AG04450 (cell line): ENCODE measurements around the gene COMMD3. TPM values are rescaled to one million over a fixed set of nuclear protein-coding genes. Genes with fewer than 3 reads are reported as not detected.

Source experiments
- CTCF ChIA-PET: fragments of 300-600, 350-600 bp; formaldehyde crosslinking; extraction: SDS; loops from one replicate; lab custom pipeline; 2022; ENCODE audit warnings: antibody characterized with exemption, inconsistent platforms; lab: Charles Lee
- POLR2A ChIA-PET: fragments of 350-600 bp; formaldehyde crosslinking; extraction: SDS; loops from one replicate; lab custom pipeline; 2021; ENCODE audit warnings: antibody characterized with exemption, inconsistent platforms; lab: Yijun Ruan, JAX
- DNase-seq: peaks from one replicate; pipeline ENCODE4 v3.0.0-alpha.2; 2011; ENCODE audit warnings: low read depth, low spot score
- H3K27ac ChIP-seq: one replicate; pipeline ENCODE4 v1.5.1; 2012; ENCODE audit warnings: low read depth, low read length, control low read depth
- H3K27me3 ChIP-seq: one replicate; pipeline ENCODE4 v1.6.0; 2012; ENCODE audit warnings: low read length; ENCODE audit not compliant: control insufficient read depth, insufficient read depth
- H3K4me3 ChIP-seq: 2 replicates; pipeline ENCODE4 v1.5.1; 2011; ENCODE audit warnings: mild to moderate bottlenecking, low read depth, low read length, control low read depth
- H3K9me3 ChIP-seq: 2 replicates; pipeline ENCODE4 v1.5.1; 2012; ENCODE audit warnings: low read length; ENCODE audit not compliant: control insufficient read depth, insufficient read depth
- polyA plus RNA-seq: library from polyadenylated mRNA; depleted of rRNA; stranded (reverse); fragments of >200 nt; gene quantifications from 2 replicates; pipeline ENCODE4 v1.2.3, GENCODE V29; 2011
- TF ChIP-seq, protein P1 (sequence below): IDR thresholded peaks from 2 replicates; pipeline ENCODE4 v1.5.1; 2011; ENCODE audit warnings: low read depth, low read length, control low read depth, inconsistent platforms

The COMMD3 gene
- polyA plus RNA-seq, 1 experiment = 64.7 TPM

- Histone ChIP-seq H3K9me3 (peaks cover 12% of the 10 kb centered on the region), H3K27me3 (peaks cover 77% of the 10 kb centered on the region), H3K4me3 (peak overlapping the region; percentile 73), H3K27ac (no peak overlapping the region)
- CTCF ChIA-PET = interaction anchor here (0.6 to 1.4 kb wide), 5 partner anchors 86 to 650 kb away, joined by 3 to 5 read pairs (median 4); no protein-coding TSS in a partner anchor
- TF ChIP-seq, protein P1, sequence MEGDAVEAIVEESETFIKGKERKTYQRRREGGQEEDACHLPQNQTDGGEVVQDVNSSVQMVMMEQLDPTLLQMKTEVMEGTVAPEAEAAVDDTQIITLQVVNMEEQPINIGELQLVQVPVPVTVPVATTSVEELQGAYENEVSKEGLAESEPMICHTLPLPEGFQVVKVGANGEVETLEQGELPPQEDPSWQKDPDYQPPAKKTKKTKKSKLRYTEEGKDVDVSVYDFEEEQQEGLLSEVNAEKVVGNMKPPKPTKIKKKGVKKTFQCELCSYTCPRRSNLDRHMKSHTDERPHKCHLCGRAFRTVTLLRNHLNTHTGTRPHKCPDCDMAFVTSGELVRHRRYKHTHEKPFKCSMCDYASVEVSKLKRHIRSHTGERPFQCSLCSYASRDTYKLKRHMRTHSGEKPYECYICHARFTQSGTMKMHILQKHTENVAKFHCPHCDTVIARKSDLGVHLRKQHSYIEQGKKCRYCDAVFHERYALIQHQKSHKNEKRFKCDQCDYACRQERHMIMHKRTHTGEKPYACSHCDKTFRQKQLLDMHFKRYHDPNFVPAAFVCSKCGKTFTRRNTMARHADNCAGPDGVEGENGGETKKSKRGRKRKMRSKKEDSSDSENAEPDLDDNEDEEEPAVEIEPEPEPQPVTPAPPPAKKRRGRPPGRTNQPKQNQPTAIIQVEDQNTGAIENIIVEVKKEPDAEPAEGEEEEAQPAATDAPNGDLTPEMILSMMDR = no peak
- POLR2A ChIA-PET = interaction anchor here (0.7 to 2.5 kb wide), 7 partner anchors 14 to 649 kb away, joined by 3 to 19 read pairs (median 4); partner anchors contain the start of genes BMI1 and COMMD3
- no peak for DNase-seq
Measured at GRCh38 chr10:22339761-22340328, 23.7 kb downstream of the COMMD3 start.

DNA sequence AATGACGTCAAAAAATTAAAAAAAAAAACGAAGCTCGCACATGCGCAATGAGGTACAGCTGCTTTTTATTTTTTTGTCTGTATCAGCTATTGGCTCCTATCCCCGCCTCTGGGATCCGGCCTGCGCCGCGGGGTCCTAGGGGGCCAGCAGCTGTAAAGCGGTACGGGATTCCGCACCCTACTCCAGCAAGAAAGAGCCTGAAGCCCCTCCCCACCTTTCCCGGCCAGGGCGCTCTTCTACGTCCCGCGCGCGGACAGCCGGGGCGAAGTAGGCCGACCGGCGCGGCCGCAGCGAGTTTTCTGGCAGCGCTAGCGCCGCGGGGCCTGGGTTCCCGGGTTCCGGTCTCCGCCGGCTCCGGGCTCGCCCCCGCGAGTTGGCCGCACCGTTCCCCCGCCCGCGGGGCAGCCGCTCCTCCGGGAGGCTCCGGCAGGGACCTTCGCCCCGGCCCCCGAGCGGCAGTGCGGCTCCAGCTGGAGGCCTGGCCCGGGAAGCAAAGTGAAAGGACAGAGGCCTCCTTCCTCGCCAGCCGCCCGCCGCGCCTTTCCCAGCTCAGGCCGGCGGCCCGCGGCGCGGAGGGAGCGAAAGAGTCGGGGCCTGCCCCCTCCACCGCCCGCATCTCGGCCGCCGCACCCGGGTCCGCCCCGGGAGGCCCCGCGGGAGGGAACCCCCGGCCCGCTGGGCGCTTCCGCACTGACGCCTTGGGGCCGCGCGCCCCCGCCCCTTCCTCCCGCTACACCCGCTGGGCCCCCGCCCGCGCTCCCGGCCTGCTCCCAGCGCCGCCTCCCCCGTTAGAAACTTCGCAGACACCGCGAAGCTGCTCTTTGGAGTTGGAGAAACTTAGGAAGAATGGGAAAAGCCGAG is 24.4 kb downstream of the COMMD3 start:
- ChIA-PET CTCF (interaction anchor here (0.5 to 1.2 kb wide), 5 partner anchors 86 to 649 kb away, joined by 3 to 5 read pairs (median 4); no protein-coding TSS in a partner anchor), POLR2A (interaction anchor here (0.7 to 2.5 kb wide), 8 partner anchors 14 to 648 kb away, joined by 3 to 19 read pairs (median 4); partner anchors contain the start of genes BMI1 and COMMD3)
- peaks cover 12% of the 10 kb centered on the region for H3K9me3 ChIP-seq
- TF ChIP-seq, protein P1 = no peak
- H3K27me3 ChIP-seq = peaks cover 76% of the 10 kb centered on the region
- peak overlapping the region; percentile 73 for H3K4me3 ChIP-seq
- peak overlapping the region; percentile 87 for H3K27ac ChIP-seq
- DNase-seq = peak; percentile 55

- DNase-seq = no peak
- Histone ChIP-seq H3K9me3 (peaks cover 9% of the 10 kb centered on the region; the same call in 1 of the 2 replicates), H3K27me3 (peaks cover 76% of the 10 kb centered on the region), H3K27ac (no peak overlapping the region), H3K4me3 (peak overlapping the region; percentile 73)
- CTCF ChIA-PET = no interaction called here
- POLR2A ChIA-PET = interaction anchor here (0.8 to 2.5 kb wide), 3 partner anchors 25 to 614 kb away, joined by 3 to 19 read pairs (median 5); partner anchors contain the start of gene COMMD3
- TF ChIP-seq, protein P1 = no peak
Measured at GRCh38 chr10:22341190-22341925, 25.2 kb downstream of the COMMD3 start.

GRCh38 chr10:22341926-22342196 is 25.7 kb downstream of the COMMD3 start:
- H3K9me3 ChIP-seq = peaks cover 9% of the 10 kb centered on the region; the same call in 1 of the 2 replicates
- TF ChIP-seq, protein P1 = no peak
- no peak for DNase-seq
- CTCF ChIA-PET = no interaction called here
- H3K27me3 ChIP-seq = peaks cover 76% of the 10 kb centered on the region
- H3K4me3 ChIP-seq = no peak overlapping the region
- POLR2A ChIA-PET = interaction anchor here (0.8 to 2.5 kb wide), 3 partner anchors 26 to 614 kb away, joined by 3 to 19 read pairs (median 5); partner anchors contain the start of gene COMMD3
- no peak overlapping the region for H3K27ac ChIP-seq
